Measurements from ENCODE around the gene TNC.

The TNC gene

GRCh38 chr9:115058684-115059315, 59.2 kb downstream of the TNC start:
- H3K4me3 ChIP-seq (ENCODE audit: low read length), result no peak overlapping the region
- H3K4me1 ChIP-seq (ENCODE audit: control insufficient read depth, insufficient read depth, low read length), result peaks cover 15% of the 10 kb centered on the region
- H3K27ac ChIP-seq (ENCODE audit: low read depth, low read length), result peak overlapping the region; percentile 65
- H3K9ac ChIP-seq (ENCODE audit: low read length), result no peak overlapping the region
- H3K36me3 ChIP-seq (ENCODE audit: control insufficient read depth, insufficient read depth, low read length), result no peaks in the 10 kb centered on the region
- H3K27me3 ChIP-seq (ENCODE audit: control insufficient read depth, insufficient read depth, low read length), result no peaks in the 10 kb centered on the region

GRCh38 chr9:115058175-115058574, 59.8 kb downstream of the TNC start:
- Histone ChIP-seq H3K4me3 (ENCODE audit: low read length) (no peak overlapping the region), H3K27ac (ENCODE audit: low read depth, low read length) (peak overlapping the region; percentile 50), H3K4me1 (ENCODE audit: control insufficient read depth, insufficient read depth, low read length) (peaks cover 9% of the 10 kb centered on the region), H3K9ac (ENCODE audit: low read length) (no peak overlapping the region), H3K27me3 (ENCODE audit: control insufficient read depth, insufficient read depth, low read length) (no peaks in the 10 kb centered on the region), H3K36me3 (ENCODE audit: control insufficient read depth, insufficient read depth, low read length) (no peaks in the 10 kb centered on the region)

DNA sequence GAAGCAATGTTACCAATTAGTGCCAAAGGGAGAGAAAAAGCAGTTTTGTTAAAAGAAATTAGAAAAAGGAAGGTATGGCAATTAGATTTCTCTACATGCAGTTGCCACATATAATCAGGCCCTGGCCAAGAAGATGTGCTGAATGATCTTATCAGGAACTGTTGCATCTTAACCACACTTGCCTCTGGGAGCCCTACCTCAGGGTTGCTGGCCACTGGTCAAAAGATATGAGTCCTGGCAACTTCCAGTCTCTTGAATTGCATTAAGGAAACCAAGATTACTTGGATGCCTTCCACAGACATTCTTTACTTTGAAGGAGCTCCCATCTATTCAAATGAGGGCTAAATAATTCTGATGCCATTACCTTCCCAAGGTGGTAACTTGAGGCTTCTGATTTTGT, 60.4 kb downstream of the TNC start:
- no peaks in the 10 kb centered on the region for H3K36me3 ChIP-seq (ENCODE audit: control insufficient read depth, insufficient read depth, low read length)
- peaks cover 3% of the 10 kb centered on the region for H3K4me1 ChIP-seq (ENCODE audit: control insufficient read depth, insufficient read depth, low read length)
- no peak overlapping the region for H3K9ac ChIP-seq (ENCODE audit: low read length)
- peak overlapping the region; percentile 15 for H3K27ac ChIP-seq (ENCODE audit: low read depth, low read length)
- H3K4me3 ChIP-seq (ENCODE audit: low read length), result no peak overlapping the region
- H3K27me3 ChIP-seq (ENCODE audit: control insufficient read depth, insufficient read depth, low read length), result no peaks in the 10 kb centered on the region

DNA sequence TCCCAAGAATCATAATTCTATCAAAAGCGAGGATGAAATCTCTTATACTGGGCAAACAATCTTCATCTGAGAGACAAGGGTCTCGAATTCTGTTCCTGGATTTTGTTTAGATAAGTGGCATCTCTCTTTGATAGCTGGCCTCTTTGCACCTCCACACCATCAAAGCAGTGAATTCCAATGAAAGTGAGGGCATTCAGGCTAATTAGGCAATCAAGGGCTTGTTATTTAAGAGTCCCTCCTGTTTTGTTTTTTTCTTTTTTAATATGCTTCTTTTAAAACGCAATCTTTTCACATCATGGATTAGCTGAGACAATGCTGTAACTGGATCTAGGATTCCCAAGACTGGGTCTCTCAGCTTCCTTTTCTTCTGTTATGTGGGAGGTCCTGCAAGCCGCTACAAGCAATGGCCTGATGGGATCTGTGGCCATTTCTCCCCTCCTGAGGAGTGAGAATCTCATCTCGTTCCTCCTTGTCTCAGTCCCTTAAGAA, 67.9 kb downstream of the TNC start:
- Histone ChIP-seq H3K4me3 (ENCODE audit: low read length) (no peak overlapping the region), H3K4me1 (ENCODE audit: control insufficient read depth, insufficient read depth, low read length) (peaks cover 12% of the 10 kb centered on the region), H3K36me3 (ENCODE audit: control insufficient read depth, insufficient read depth, low read length) (no peaks in the 10 kb centered on the region), H3K27ac (ENCODE audit: low read depth, low read length) (peak overlapping the region; percentile 16), H3K9ac (ENCODE audit: low read length) (no peak overlapping the region), H3K27me3 (ENCODE audit: control insufficient read depth, insufficient read depth, low read length) (no peaks in the 10 kb centered on the region)

GRCh38 chr9:115046824-115047223, 71.1 kb downstream of the TNC start:
- Histone ChIP-seq H3K9ac (ENCODE audit: low read length) (no peak overlapping the region), H3K27me3 (ENCODE audit: control insufficient read depth, insufficient read depth, low read length) (no peaks in the 10 kb centered on the region), H3K36me3 (ENCODE audit: control insufficient read depth, insufficient read depth, low read length) (no peaks in the 10 kb centered on the region), H3K27ac (ENCODE audit: low read depth, low read length) (peak overlapping the region; percentile 86), H3K4me1 (ENCODE audit: control insufficient read depth, insufficient read depth, low read length) (peaks cover 17% of the 10 kb centered on the region), H3K4me3 (ENCODE audit: low read length) (no peak overlapping the region)

DNA sequence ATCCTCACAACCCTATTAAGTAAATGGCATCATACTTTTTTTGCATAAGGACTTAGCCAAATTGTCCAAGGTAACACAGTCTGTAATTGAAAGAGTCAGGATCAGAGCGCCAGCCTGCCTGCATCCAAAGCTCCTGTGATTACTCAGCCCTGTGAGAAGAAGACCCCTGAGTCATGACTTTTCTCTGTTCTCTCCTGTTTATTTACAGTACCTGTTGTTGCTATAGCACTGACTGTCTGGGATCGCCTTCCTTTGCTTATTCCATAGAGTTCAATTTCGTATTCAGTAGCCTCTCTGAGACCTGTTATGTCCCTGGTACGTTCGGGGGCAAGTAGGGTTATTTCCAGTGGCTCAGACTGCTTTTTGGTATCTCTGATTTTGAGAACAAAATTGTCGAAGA, 71.8 kb downstream of the TNC start:
- Histone ChIP-seq H3K9ac (ENCODE audit: low read length) (no peak overlapping the region), H3K36me3 (ENCODE audit: control insufficient read depth, insufficient read depth, low read length) (no peaks in the 10 kb centered on the region), H3K27ac (ENCODE audit: low read depth, low read length) (peak overlapping the region; percentile 86), H3K4me1 (ENCODE audit: control insufficient read depth, insufficient read depth, low read length) (peaks cover 17% of the 10 kb centered on the region), H3K4me3 (ENCODE audit: low read length) (no peak overlapping the region), H3K27me3 (ENCODE audit: control insufficient read depth, insufficient read depth, low read length) (no peaks in the 10 kb centered on the region)

GRCh38 chr9:115043632-115044031, 74.3 kb downstream of the TNC start:
- no peaks in the 10 kb centered on the region for H3K36me3 ChIP-seq (ENCODE audit: control insufficient read depth, insufficient read depth, low read length)
- H3K27ac ChIP-seq (ENCODE audit: low read depth, low read length), result peak overlapping the region; percentile 86
- H3K9ac ChIP-seq (ENCODE audit: low read length), result no peak overlapping the region
- H3K4me3 ChIP-seq (ENCODE audit: low read length), result no peak overlapping the region
- H3K4me1 ChIP-seq (ENCODE audit: control insufficient read depth, insufficient read depth, low read length), result peaks cover 37% of the 10 kb centered on the region
- H3K27me3 ChIP-seq (ENCODE audit: control insufficient read depth, insufficient read depth, low read length), result no peaks in the 10 kb centered on the region

DNA sequence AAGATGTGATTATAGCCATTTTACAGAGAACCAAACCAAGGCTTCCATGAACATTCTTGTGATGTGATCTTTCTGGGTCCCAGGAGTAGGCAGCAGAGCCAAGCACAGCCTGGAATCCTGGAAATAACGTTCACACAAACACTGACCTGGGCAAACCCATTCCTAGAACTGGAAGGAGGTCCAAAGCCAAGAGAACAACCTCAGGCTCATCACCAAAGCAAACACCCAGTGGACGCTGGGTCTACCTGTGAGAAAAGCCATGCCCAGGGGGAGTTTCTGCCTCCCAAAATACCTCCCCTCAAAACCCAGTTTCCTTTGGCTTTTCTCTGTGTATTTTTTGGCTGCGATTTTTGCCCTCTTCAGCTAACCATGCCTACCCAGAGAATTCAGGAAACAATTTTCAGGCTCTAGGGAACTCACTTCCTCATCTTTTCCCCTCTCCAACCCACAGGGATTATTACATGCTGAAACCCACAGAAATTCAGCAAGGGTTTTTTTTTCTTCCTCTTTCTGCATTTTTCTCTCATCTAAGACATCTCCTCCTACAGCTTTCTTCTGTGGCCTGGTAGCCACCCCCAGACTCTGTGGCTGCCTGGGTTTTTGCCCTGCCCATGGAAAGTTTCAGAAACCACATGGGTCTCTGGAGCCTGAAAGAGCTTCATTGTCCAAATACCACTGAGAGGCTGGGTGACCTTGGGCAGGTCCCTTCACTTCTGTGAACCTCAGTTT, 75.0 kb downstream of the TNC start:
- Histone ChIP-seq H3K36me3 (ENCODE audit: control insufficient read depth, insufficient read depth, low read length) (no peaks in the 10 kb centered on the region), H3K9ac (ENCODE audit: low read length) (no peak overlapping the region), H3K27me3 (ENCODE audit: control insufficient read depth, insufficient read depth, low read length) (no peaks in the 10 kb centered on the region), H3K27ac (ENCODE audit: low read depth, low read length) (peak overlapping the region; percentile 86), H3K4me1 (ENCODE audit: control insufficient read depth, insufficient read depth, low read length) (peaks cover 44% of the 10 kb centered on the region), H3K4me3 (ENCODE audit: low read length) (no peak overlapping the region)

DNA sequence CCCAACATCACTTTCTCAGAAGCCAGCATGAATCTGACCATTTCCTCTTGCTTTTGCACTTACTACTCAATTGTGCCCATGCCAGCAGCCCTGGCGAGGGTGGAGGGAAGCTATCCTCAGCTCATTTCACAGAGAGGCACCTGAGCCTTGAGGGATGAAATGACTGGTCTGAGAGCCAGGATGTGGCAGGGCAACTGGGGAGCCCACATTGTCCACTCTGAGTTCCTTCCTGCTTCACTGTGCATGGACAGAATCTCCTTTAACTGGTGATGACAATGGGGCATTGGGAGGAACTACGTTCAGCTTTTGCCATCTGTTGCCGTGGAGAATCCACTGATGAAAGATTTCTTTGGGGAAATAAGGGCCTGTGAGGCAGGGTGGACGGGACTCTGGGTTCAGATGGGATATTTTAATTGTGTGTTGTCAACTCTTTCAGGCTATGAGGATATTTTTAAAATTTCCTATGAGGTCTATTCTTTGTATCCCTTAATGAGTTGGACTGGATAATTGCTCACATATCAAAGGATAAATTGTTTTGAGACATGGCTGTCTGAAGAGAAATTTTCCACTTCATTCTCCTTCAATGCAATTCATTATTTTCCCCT, 78.3 kb downstream of the TNC start:
- H3K27ac ChIP-seq (ENCODE audit: low read depth, low read length), result peak overlapping the region; percentile 86
- no peaks in the 10 kb centered on the region for H3K36me3 ChIP-seq (ENCODE audit: control insufficient read depth, insufficient read depth, low read length)
- peaks cover 55% of the 10 kb centered on the region for H3K4me1 ChIP-seq (ENCODE audit: control insufficient read depth, insufficient read depth, low read length)
- H3K4me3 ChIP-seq (ENCODE audit: low read length), result no peak overlapping the region
- H3K27me3 ChIP-seq (ENCODE audit: control insufficient read depth, insufficient read depth, low read length), result no peaks in the 10 kb centered on the region
- no peak overlapping the region for H3K9ac ChIP-seq (ENCODE audit: low read length)

DNA sequence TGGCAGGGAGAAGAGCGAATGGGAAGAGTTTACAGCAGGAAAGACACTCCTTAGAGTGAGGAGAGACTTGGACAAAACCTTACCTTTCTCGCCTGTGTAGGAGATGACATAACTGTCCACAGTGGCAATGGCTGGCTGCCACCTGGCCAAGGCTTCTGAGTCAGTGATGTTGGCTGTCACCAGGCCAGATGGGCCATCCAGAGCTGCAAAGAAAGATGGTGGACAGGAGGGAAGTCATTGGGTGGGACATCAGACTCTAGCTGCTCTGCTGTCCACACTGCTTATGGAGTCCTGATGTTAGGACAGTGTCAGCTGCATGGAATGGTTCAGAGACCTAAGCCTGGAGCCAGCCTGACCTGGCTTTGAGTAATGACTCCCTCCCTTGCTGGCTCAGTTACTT, 79.8 kb downstream of the TNC start:
- H3K27ac ChIP-seq (ENCODE audit: low read depth, low read length), result peak overlapping the region; percentile 86
- H3K36me3 ChIP-seq (ENCODE audit: control insufficient read depth, insufficient read depth, low read length), result no peaks in the 10 kb centered on the region
- H3K27me3 ChIP-seq (ENCODE audit: control insufficient read depth, insufficient read depth, low read length), result no peaks in the 10 kb centered on the region
- H3K9ac ChIP-seq (ENCODE audit: low read length), result no peak overlapping the region
- H3K4me1 ChIP-seq (ENCODE audit: control insufficient read depth, insufficient read depth, low read length), result peaks cover 53% of the 10 kb centered on the region
- H3K4me3 ChIP-seq (ENCODE audit: low read length), result no peak overlapping the region

DNA sequence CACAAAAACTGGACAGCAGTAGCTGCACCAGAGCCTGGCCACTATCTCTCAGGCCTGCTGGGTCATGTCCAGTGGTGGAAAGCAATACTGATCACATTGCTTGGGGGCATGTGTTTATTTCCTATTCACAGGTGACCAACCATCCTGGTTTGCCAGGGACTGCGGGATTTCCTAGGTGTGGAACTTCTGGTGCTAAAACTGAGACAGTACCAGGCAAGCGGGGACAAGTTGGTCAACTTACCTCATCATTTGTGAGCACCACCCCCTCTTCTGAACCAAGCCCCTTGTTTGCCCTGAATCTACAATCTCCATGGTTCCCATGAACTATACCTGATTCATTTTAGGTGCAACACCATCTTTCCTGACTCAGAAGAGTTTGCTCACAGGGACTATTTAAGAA, 81.3 kb downstream of the TNC start:
- Histone ChIP-seq H3K36me3 (ENCODE audit: control insufficient read depth, insufficient read depth, low read length) (no peaks in the 10 kb centered on the region), H3K9ac (ENCODE audit: low read length) (no peak overlapping the region), H3K4me3 (ENCODE audit: low read length) (no peak overlapping the region), H3K4me1 (ENCODE audit: control insufficient read depth, insufficient read depth, low read length) (peaks cover 53% of the 10 kb centered on the region), H3K27ac (ENCODE audit: low read depth, low read length) (peak overlapping the region; percentile 86), H3K27me3 (ENCODE audit: control insufficient read depth, insufficient read depth, low read length) (no peaks in the 10 kb centered on the region)

DNA sequence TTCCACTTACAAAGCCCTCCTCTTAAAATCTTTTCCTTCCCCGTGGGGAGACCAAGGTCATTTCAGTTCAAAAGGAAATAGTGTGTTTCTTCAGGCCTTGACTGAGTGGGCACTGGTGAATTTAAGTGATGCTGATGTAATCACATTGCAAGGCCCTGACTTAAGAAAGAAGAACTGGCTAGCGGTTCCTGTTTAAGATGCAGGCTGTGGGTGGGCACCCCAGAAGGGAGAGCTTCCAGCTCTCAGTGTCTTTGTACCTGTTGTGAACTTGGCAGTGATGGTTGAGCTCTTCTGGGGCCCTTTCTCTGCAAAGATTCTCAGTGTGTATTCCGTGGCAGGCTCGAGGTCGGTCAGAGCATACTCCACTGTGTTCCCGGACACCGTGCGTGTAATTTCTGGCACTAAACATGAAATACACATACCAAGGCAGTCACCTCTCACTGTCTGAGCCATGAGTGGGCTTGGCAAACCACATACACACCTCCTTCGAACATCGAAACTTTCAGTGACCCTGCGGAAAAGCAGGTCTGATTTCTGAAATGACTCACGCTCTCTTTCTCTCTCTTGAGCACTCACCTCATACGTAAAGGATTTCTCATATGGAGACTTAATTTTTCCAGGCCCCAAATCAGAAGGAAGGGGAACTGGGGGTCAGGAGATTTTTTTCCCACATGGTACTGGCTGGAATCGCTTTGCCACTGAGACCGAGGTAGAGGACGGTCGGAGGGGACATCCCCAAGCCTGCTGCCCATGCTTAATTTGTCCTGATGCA, 81.9 kb downstream of the TNC start:
- H3K9ac ChIP-seq (ENCODE audit: low read length), result no peak overlapping the region
- peaks cover 2% of the 10 kb centered on the region for H3K36me3 ChIP-seq (ENCODE audit: control insufficient read depth, insufficient read depth, low read length)
- H3K4me1 ChIP-seq (ENCODE audit: control insufficient read depth, insufficient read depth, low read length), result peaks cover 53% of the 10 kb centered on the region
- H3K27me3 ChIP-seq (ENCODE audit: control insufficient read depth, insufficient read depth, low read length), result no peaks in the 10 kb centered on the region
- no peak overlapping the region for H3K4me3 ChIP-seq (ENCODE audit: low read length)
- H3K27ac ChIP-seq (ENCODE audit: low read depth, low read length), result peak overlapping the region; percentile 86

All from rectal smooth muscle tissue (tissue), 1 donor.